HG03565 (cell line): ENCODE measurements around the gene SYNE1.

Experiments
- ATAC-seq: cut with Tn5 transposase; IDR thresholded peaks from one replicate; pipeline ENCODE4 v1.9.1; 2021; ENCODE audit warnings: mild to moderate bottlenecking, moderate library complexity; ENCODE audit not compliant: unreplicated experiment

The SYNE1 gene

GRCh38 chr6:152119831-152120230 is 517.3 kb downstream of the SYNE1 start:
- no peak for ATAC-seq

- ATAC-seq: no peak
Observed at GRCh38 chr6:152118678-152119077, 518.5 kb downstream of the SYNE1 start.

- no peak for ATAC-seq
Observed at GRCh38 chr6:152118224-152118623, 518.9 kb downstream of the SYNE1 start.

GRCh38 chr6:152117156-152118133 is 519.7 kb downstream of the SYNE1 start:
- ATAC-seq: peak; percentile 93

GRCh38 chr6:152112491-152113261 is 524.5 kb downstream of the SYNE1 start:
- no peak for ATAC-seq

GRCh38 chr6:152110886-152111820 is 526.0 kb downstream of the SYNE1 start:
- no peak for ATAC-seq

GRCh38 chr6:152107973-152108372 is 529.2 kb downstream of the SYNE1 start:
- ATAC-seq: no peak

GRCh38 chr6:152100183-152100618 is 537.0 kb downstream of the SYNE1 start:
- no peak for ATAC-seq

- ATAC-seq: no peak
Observed at GRCh38 chr6:152099446-152100182, 537.5 kb downstream of the SYNE1 start.

- ATAC-seq: no peak
Observed at GRCh38 chr6:152098683-152099082, 538.5 kb downstream of the SYNE1 start.

- ATAC-seq: no peak
Observed at GRCh38 chr6:152096863-152097496, 540.2 kb downstream of the SYNE1 start.

- no peak for ATAC-seq
Observed at GRCh38 chr6:152094992-152095592, 542.1 kb downstream of the SYNE1 start.

- ATAC-seq: no peak
Observed at GRCh38 chr6:152094276-152094675, 542.9 kb downstream of the SYNE1 start.

- ATAC-seq: no peak
Observed at GRCh38 chr6:152093711-152094110, 543.5 kb downstream of the SYNE1 start.

GRCh38 chr6:152091851-152092341 is 545.3 kb downstream of the SYNE1 start:
- ATAC-seq: no peak

- ATAC-seq: no peak
Observed at GRCh38 chr6:152091201-152091600, 546.0 kb downstream of the SYNE1 start.

GRCh38 chr6:152089992-152090391 is 547.2 kb downstream of the SYNE1 start:
- no peak for ATAC-seq

- ATAC-seq: no peak
Observed at GRCh38 chr6:152087701-152088100, 549.5 kb downstream of the SYNE1 start.

GRCh38 chr6:152087096-152087495 is 550.1 kb downstream of the SYNE1 start:
- ATAC-seq: no peak
